ENCODE results near the gene KIF25.
"Not testable (repeated sequence)": the region's sequence is repeated elsewhere in the genome, so short reads cannot be mapped to it uniquely, and the experiment has no call there.

KIF25 gene

GRCh38 chr6:167996424-167997199 is 859 bp upstream of the KIF25 start:
- DNase-seq = peak; percentile 27

- DNase-seq = no peak
Measured at GRCh38 chr6:167998215-167998614, 744 bp downstream of the KIF25 start.

DNA sequence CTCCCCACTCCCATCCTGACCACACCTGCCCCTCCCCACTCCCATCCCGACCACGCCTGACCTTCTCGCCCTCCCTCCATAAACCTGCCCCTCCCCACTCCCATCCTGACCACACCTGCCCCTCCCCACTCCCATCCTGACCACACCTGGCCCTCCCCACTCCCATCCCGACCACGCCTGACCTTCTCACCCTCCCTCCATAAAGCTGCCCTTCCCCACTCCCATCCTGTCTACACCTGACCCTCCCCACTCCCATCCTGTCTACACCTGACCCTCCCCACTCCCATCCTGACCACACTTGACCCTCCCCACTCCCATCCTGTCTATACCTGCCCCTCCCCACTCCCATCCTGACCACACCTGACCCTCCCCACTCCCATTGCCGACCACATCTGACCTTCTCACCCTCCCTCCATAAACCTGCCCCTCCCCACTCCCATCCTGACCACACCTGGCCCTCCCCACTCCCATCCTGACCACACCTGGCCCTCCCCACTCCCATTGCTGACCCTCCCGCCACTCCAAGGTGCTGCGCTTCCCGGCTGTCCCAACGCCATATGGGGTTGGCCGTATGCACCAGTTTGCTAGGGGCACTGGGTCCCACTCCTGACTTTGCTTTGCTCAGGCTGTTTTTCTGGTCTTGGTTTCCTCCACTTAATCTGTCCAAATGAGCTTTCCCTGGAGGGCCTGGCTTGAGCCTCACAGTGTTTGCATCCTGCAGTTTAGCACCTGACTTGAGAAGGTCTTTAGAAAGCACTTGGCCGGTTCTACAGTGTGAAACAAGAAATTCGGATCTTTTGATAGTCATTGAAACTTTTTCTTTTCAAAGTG is 2.9 kb downstream of the KIF25 start:
- no peak for DNase-seq

DNA sequence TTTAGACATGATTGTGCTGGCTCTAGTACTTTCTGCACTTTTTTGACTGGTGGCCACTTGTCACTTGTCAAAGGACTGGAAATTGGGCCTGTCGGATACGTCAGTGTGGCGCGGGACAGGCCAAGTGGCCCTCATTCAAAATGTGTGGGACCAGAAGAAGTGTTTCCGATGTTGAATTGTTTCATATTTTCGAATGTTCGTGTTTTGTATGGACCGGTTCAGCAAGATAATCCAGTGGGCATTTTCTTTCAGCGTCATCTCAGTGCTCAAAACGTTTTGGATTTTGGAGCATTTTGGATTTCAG is 3.5 kb downstream of the KIF25 start:
- no peak for DNase-seq

DNA sequence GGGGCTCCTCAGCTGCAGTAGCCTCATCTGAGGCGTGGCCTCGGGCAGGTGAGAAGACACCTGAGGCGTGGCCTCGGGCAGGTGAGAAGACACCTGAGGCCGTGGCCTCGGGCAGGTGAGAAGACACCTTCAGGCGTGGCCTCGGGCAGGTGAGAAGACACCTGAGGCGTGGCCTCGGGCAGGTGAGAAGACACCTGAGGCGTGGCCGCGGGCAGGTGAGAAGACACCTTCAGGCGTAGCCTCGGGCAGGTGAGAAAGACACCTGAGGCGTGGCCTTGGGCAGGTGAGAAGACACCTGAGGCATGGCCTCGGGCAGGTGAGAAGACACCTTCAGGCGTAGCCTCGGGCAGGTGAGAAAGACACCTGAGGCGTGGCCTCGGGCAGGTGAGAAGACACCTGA is 4.0 kb downstream of the KIF25 start:
- DNase-seq = not testable (repeated sequence)

GRCh38 chr6:168002804-168003203 is 5.3 kb downstream of the KIF25 start:
- no peak for DNase-seq

- DNase-seq = no peak
Measured at GRCh38 chr6:168004023-168004422, 6.6 kb downstream of the KIF25 start.

GRCh38 chr6:168004945-168005344 is 7.5 kb downstream of the KIF25 start:
- DNase-seq = no peak

- no peak for DNase-seq
Measured at GRCh38 chr6:168005796-168006195, 8.3 kb downstream of the KIF25 start.

DNA sequence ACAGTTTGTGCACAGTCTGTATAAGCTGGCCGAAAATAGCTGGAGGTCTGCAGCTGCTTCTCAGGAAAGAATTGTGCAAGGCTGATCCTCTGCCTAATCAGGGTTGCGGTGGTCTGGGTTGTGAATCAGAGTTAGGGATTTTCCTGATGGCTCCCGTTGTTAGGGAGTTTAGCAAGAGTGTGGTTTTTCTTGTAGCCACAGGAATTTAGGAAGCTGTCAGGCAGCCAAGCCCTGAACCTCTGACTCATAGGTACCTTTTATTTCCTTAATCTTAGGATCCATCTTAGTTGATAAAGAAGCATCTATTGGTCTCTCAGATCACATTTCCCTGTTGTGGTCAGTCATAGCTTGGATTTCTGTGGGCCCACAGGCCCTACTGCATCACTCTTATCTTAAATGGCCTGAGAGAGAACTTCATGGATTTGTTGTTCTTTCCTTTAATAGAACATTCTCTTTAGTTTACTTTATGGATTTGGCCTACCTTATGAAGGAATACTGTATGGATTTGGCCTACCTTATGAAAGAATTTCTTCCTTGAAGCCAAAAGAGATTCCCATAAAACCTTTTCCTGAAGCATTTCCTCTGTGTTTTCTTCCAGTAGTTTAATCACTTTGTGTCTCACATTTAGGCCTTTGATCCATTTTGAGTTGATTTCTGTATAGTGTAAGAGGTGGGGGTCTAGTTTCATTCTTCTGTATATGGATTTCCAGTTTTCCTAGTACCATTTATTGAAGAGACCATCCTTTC is 10.3 kb downstream of the KIF25 start:
- DNase-seq = no peak

- no peak for DNase-seq
Measured at GRCh38 chr6:168009331-168009730, 11.9 kb downstream of the KIF25 start.

DNA sequence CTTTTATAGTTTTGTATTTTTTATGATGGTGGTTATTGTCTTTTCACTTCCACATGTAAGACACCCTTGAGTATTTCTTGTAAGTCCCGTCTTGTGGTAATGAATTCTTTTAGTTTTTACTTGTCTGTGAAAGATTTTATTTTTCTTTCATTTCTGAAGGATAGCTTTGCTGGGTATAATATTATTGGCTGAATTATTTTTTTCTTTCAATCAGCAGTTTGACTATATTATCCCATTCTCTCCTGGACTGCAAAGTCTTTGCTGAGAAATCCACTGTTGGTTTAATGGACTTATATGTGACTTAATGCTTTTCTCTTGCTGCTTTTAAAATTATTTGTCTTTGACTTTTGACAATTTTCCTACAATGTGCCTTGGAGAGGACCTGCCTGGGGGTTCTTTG is 13.8 kb downstream of the KIF25 start:
- DNase-seq = no peak

DNA sequence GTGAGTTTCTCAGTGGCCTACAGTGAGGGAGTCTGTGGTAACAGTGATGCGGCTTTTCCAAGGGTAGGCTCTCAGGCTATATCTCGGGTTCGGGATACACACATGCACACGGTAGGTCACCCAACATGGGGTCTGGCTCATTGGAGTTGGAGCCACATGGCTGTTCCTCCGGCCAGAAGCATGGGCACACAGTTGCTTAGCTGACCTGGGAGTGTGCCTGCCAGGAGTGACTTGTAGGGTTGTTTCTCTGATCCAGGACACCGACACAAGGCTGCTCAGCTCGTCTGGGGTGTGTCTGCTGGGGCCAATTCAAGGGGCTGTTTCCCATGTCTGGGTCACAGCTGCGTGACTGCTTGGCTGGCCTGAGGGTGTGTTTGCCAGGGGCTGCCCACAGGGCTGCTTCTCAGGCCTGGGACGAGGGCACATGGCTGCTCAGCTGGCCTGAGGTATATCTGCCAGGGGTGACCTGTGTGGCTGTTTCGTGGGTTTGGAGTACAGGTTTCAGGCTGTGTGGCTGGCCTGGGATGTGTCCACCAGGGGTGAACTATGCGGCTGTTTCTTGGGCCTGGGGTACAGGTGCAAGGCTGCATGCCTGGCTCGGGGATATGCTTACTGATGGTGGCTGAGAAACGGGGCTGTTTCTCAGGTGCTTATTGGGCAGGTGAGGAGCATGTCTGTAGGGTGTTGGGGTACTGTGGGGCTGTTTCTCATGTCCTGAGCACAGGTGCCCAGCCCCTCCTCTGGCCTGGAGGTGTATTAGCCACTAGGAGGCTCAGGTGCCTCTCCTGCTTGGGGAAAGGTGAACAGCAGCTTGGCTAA is 15.2 kb downstream of the KIF25 start:
- DNase-seq = no peak

DNA sequence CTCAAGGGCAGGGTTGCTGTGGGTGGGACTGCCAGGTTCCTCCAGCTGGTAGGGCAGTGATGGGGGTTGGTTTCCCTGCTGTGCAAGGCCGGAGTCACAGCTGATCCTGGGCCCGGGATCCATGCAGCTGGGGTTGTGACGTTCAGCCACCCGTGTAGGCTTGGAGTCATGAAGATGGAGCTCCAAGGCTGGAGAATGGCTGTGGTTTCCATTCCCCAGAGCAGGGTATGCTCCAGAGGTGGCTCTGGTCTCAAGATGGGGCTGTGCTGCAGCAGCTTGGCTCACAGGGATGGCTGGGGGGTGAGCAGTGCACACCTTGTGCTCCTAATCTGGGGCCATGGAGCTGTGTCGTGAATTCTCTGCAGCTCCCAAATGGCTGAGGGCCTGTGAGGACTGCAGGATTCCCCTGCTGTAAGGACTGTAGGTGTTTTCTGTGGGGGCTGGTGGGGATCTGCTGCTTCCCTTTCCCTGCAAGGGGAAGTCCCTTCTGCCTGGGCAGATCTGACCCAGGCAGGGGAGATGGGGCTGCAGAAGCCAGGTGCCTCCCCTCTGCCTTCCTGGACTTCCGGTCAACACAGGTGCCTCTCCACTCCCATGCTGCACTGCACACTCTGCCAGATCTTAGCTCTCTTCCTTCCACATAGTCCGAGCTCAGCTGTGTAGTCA is 15.9 kb downstream of the KIF25 start:
- DNase-seq = no peak

DNA sequence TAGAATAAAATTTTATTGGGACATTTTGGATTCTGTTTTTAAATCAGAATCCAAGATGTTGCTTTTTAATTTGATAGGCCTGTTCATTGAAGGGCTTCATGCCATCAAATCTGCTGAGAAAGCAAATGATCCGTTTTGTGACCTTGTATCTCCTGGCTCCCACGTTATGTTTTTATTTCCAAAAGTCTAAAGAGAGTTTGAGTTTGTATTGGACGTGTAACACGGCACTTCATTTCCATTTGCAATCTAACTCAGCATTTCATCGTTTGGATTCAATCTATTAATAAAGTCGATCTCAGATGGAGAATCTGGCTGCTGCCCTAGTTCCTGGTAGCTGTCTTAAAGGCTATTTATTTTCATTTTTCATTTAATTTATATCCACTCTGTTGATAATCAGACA is 17.0 kb downstream of the KIF25 start:
- no peak for DNase-seq

DNA sequence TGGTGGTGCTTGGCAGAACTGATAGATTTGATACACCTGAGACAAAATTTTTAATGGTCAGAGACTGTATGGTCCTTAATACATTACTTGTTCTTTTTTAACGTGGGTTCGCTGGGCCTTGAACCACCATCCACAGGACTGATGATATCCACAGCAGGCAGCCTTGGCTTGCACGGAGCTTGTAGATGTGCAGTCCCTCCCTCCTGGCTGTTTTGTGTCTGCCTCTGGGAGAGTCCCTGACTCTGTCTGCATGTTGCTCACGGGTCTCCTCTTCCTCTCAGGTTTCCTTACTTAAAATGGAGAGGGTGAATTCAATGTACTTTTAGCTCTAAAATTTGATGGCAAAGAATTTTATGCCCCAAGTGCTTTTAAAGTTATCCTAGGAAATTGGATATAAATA is 17.5 kb downstream of the KIF25 start:
- no peak for DNase-seq

DNA sequence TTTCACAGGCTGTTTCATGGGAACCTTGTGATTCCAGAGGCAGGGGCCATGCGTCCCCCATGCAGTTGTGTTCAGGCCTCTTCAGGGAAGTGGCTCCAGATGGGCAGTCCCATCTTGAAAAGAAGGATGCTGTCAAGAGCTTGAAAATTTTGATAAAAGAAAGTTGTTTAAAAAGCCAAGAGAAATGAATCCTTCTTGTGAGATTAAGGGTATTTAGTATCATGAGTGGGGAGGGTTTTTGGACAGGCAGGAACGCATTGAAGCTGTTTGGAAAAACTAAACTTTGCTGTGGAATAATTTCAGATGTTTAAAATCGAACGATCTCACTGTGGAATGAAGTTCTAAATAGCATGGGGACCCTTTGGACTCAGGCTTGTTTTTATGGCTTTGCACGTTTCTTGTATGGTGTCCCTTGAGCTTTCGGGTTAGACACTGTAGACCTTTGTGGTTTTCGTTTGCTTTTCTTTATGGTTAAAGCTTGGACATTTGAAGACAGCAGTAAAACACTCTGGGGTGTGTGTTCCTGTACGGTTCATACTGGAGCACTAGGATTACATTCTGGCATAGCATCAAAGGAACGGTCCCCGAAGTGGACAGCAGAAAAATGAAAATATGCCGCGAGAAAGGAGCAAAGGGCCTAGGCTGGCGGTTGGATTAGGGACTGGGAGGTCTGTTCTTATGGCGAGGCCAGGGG is 18.2 kb downstream of the KIF25 start:
- DNase-seq = no peak

DNA sequence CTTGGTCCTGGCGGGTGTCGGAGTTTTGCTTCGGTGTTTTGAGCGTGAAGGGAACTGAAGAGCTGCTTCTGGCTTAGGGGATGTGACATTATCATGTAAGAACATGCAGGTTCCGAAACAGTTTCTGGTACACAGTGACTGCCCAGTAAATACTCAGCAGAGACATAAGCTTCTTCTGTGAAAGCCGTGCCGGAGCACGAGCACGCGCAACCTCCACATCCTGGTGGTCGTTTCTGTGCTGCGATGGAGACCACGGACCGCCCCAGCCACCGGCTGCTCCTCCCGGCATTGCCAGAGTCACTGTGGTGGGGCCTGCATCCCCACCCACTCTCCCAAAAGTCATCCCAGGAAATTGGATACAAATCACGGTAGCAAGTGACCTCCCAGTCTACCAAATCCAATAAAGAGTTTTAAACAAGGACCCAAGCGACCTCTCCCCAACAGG is 18.7 kb downstream of the KIF25 start:
- DNase-seq = no peak

DNA sequence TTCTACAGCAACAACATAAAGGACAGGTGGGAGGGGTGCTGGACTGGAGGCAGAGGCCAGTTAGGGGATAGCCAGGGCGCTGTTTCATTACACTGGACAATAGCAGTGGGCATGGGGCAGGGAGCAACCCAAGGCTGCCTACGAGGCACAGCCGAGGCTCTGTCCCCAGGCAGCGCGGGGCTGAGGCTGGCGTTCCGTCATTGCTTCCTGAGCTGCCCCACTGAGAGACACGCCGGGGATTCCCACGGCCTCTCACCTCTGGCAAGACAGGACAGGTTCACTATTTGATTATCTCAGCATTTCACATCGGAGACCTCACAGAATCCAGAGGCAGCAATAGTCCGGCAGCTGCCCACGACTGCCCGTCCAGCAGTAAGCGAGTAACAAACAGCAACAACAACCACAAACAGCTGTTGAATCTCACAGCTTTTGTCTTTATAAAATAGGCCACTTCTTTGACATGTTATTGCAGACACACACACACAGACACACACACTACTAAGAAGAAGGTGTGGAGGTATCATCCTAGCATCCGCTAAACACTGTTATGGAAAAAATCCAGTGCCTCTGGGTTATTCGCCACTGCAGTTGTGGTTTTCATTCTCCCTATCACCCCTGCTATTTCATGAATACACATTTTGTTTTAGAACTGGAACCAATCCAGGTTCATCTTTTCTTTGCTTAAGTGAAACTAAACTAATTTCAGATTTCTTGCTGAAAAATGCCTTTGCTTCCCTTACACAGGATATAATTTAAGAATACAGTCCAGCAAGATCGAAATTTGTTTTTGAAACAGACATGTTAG is 19.5 kb downstream of the KIF25 start:
- no peak for DNase-seq

- no peak for DNase-seq
Measured at GRCh38 chr6:168017629-168018028, 20.2 kb downstream of the KIF25 start.

GRCh38 chr6:168018664-168019063 is 21.2 kb downstream of the KIF25 start:
- DNase-seq = no peak
